ENCODE data around the gene TBC1D22A.

- TF ChIP-seq, protein P1, sequence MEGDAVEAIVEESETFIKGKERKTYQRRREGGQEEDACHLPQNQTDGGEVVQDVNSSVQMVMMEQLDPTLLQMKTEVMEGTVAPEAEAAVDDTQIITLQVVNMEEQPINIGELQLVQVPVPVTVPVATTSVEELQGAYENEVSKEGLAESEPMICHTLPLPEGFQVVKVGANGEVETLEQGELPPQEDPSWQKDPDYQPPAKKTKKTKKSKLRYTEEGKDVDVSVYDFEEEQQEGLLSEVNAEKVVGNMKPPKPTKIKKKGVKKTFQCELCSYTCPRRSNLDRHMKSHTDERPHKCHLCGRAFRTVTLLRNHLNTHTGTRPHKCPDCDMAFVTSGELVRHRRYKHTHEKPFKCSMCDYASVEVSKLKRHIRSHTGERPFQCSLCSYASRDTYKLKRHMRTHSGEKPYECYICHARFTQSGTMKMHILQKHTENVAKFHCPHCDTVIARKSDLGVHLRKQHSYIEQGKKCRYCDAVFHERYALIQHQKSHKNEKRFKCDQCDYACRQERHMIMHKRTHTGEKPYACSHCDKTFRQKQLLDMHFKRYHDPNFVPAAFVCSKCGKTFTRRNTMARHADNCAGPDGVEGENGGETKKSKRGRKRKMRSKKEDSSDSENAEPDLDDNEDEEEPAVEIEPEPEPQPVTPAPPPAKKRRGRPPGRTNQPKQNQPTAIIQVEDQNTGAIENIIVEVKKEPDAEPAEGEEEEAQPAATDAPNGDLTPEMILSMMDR (IDR thresholded peaks at IDR 0.05; ENCODE audit: extremely low read depth in 1 of 2, insufficient read depth in 1 of 2, low read depth in 1 of 2, low read length in 2 of 2): no peak
- TF ChIP-seq EZH2 (IDR thresholded peaks at IDR 0.05; ENCODE audit: borderline replicate concordance, low read depth, low read length, severe bottlenecking) (no peak), POLR2AphosphoS5 (IDR thresholded peaks at IDR 0.05; ENCODE audit: insufficient read depth, low read depth, low read length) (no peak), POLR2A (IDR thresholded peaks at IDR 0.05; ENCODE audit: low read depth, low read length) (no peak), MAX (IDR thresholded peaks at IDR 0.05; ENCODE audit: insufficient read depth, insufficient read length) (no peak), MYC (IDR thresholded peaks at IDR 0.05; ENCODE audit: low read depth, low read length) (no peak), GATA2 (IDR thresholded peaks at IDR 0.05; ENCODE audit: insufficient read depth, insufficient read length, low read depth, low read length) (no peak)
Measured at GRCh38 chr22:46911346-46911745, 148.9 kb downstream of the TBC1D22A start.
